ENCODE data around the gene TGFBR3L. TPM values are rescaled to one million over a fixed set of nuclear protein-coding genes. Genes with fewer than 3 reads are reported as not detected.

Gene TGFBR3L
- total and polyA plus RNA-seq, 3 donors from 2014 or later: 1.2 to 2.2 TPM; not detected in 1

GRCh38 chr19:7903244-7904073 is 11.2 kb upstream of the TGFBR3L start, which contains the start of gene MAP2K7:
Gene MAP2K7 (plus strand): TSS chr19:7903877. CDS start chr19:7903945, 68 bp downstream.
- peak within 1 kb of the TSS; percentile 90 to 92 for H3K27ac ChIP-seq
- H3K9me3 ChIP-seq: no peaks in the 10 kb centered on the region
- peak; percentile 99 for DNase-seq
- H3K4me1 ChIP-seq: peaks cover 24% of the 10 kb centered on the region
- H3K36me3 ChIP-seq (ENCODE audit: low read depth, missing control alignments): no peaks in the 10 kb centered on the region
- no peaks in the 10 kb centered on the region for H3K27me3 ChIP-seq
- intact Hi-C loops (cut with DNase I; ENCODE audit: low total_unique reads): no loop called here
- TF ChIP-seq CTCF (IDR thresholded peaks at IDR 0.05) (peak; percentile 38 to 78 (median 75)), POLR2A (IDR thresholded peaks at IDR 0.05) (peak; percentile 21)
- peak within 1 kb of the TSS; percentile 81 to 91 for H3K4me3 ChIP-seq
- 0 to 1% methylated on average over 17 to 59 of the region's 89 CpGs for WGBS, 2 donors

GRCh38 chr19:7904074-7905020 is 10.3 kb upstream of the TGFBR3L start:
- peaks cover 24% of the 10 kb centered on the region for H3K4me1 ChIP-seq
- no peaks in the 10 kb centered on the region for H3K9me3 ChIP-seq
- DNase-seq: no peak
- intact Hi-C loops (cut with DNase I; ENCODE audit: low total_unique reads): no loop called here
- 7 to 26% methylated on average over 15 to 65 of the region's 68 CpGs for WGBS, 2 donors
- peak overlapping the region; percentile 81 to 91 for H3K4me3 ChIP-seq
- H3K27me3 ChIP-seq: no peaks in the 10 kb centered on the region
- TF ChIP-seq CTCF (IDR thresholded peaks at IDR 0.05) (no peak), POLR2A (IDR thresholded peaks at IDR 0.05) (no peak)
- H3K27ac ChIP-seq: peak overlapping the region; percentile 90 to 92
- H3K36me3 ChIP-seq (ENCODE audit: low read depth, missing control alignments): no peaks in the 10 kb centered on the region

- no peak for DNase-seq
- no peaks in the 10 kb centered on the region for H3K9me3 ChIP-seq
- no peak overlapping the region for H3K4me3 ChIP-seq
- no peaks in the 10 kb centered on the region for H3K27me3 ChIP-seq
- no peaks in the 10 kb centered on the region for H3K36me3 ChIP-seq (ENCODE audit: low read depth, missing control alignments)
- 63 to 73% methylated on average over 7 to 9 of the region's 10 CpGs for WGBS, 2 donors
- intact Hi-C loops (cut with DNase I; ENCODE audit: low total_unique reads): no loop called here
- no peak overlapping the region for H3K27ac ChIP-seq
- peaks cover 24% of the 10 kb centered on the region for H3K4me1 ChIP-seq
- TF ChIP-seq POLR2A (IDR thresholded peaks at IDR 0.05): no peak
- TF ChIP-seq CTCF (IDR thresholded peaks at IDR 0.05): no peak
Observed at GRCh38 chr19:7905268-7905667, 9.4 kb upstream of the TGFBR3L start.

GRCh38 chr19:7905859-7906258 is 8.8 kb upstream of the TGFBR3L start:
- WGBS, 2 donors: 86 to 93% methylated on average over 10 of the region's 10 CpGs
- no peak for DNase-seq
- Histone ChIP-seq H3K27ac (no peak overlapping the region), H3K4me1 (peaks cover 24% of the 10 kb centered on the region), H3K27me3 (no peaks in the 10 kb centered on the region), H3K36me3 (ENCODE audit: low read depth, missing control alignments) (no peaks in the 10 kb centered on the region), H3K9me3 (no peaks in the 10 kb centered on the region), H3K4me3 (no peak overlapping the region)
- intact Hi-C loops (cut with DNase I; ENCODE audit: low total_unique reads): no loop called here
- TF ChIP-seq POLR2A (IDR thresholded peaks at IDR 0.05): no peak
- TF ChIP-seq CTCF (IDR thresholded peaks at IDR 0.05): no peak

All from testis (tissue), 3 donors.